GDM1 (cell line): ENCODE measurements around the gene TIMM10.

Source experiments
- DNase-seq: peaks from one replicate; lab custom pipeline; 2025; lab: John Stamatoyannopoulos, UW

TIMM10 gene

GRCh38 chr11:57502870-57503269 is 27.7 kb downstream of the TIMM10 start:
- DNase-seq, result no peak

GRCh38 chr11:57502376-57502775 is 28.2 kb downstream of the TIMM10 start:
- DNase-seq, result no peak

- DNase-seq, result no peak
These were observed 28.6 kb downstream of the TIMM10 start for GRCh38 chr11:57501953-57502352.

GRCh38 chr11:57500926-57501325 is 29.6 kb downstream of the TIMM10 start:
- no peak for DNase-seq

- DNase-seq, result no peak
These were observed 30.0 kb downstream of the TIMM10 start for GRCh38 chr11:57500515-57500914.

GRCh38 chr11:57499983-57500461 is 30.5 kb downstream of the TIMM10 start:
- no peak for DNase-seq

- DNase-seq, result no peak
These were observed 31.1 kb downstream of the TIMM10 start for GRCh38 chr11:57499413-57499982.

GRCh38 chr11:57498540-57498939 is 32.0 kb downstream of the TIMM10 start:
- no peak for DNase-seq

- no peak for DNase-seq
These were observed 33.0 kb downstream of the TIMM10 start for GRCh38 chr11:57497303-57498247.

GRCh38 chr11:57496109-57496820 is 34.3 kb downstream of the TIMM10 start:
- DNase-seq, result no peak

- DNase-seq, result peak; percentile 9
These were observed 36.7 kb downstream of the TIMM10 start for GRCh38 chr11:57493507-57494503.

GRCh38 chr11:57491371-57492061 is 39.0 kb downstream of the TIMM10 start:
- DNase-seq, result peak; percentile 21

- DNase-seq, result no peak
These were observed 39.9 kb downstream of the TIMM10 start for GRCh38 chr11:57490456-57491248.

GRCh38 chr11:57487920-57488659 is 42.5 kb downstream of the TIMM10 start:
- no peak for DNase-seq

- no peak for DNase-seq
These were observed 43.4 kb downstream of the TIMM10 start for GRCh38 chr11:57487021-57487778.

GRCh38 chr11:57485217-57485990 is 45.1 kb downstream of the TIMM10 start:
- DNase-seq, result no peak

GRCh38 chr11:57484141-57484710 is 46.3 kb downstream of the TIMM10 start:
- peak; percentile 70 for DNase-seq
